ENCODE data around the gene BACH1. TPM values are rescaled to one million over a fixed set of nuclear protein-coding genes. Genes with fewer than 3 reads are reported as not detected.
"Not testable (repeated sequence)": the region's sequence is repeated elsewhere in the genome, so short reads cannot be mapped to it uniquely, and the experiment has no call there.

BACH1 gene
- polyA plus RNA-seq, 3 donors: 42.4 to 54.3 (median 51.5) TPM

DNA sequence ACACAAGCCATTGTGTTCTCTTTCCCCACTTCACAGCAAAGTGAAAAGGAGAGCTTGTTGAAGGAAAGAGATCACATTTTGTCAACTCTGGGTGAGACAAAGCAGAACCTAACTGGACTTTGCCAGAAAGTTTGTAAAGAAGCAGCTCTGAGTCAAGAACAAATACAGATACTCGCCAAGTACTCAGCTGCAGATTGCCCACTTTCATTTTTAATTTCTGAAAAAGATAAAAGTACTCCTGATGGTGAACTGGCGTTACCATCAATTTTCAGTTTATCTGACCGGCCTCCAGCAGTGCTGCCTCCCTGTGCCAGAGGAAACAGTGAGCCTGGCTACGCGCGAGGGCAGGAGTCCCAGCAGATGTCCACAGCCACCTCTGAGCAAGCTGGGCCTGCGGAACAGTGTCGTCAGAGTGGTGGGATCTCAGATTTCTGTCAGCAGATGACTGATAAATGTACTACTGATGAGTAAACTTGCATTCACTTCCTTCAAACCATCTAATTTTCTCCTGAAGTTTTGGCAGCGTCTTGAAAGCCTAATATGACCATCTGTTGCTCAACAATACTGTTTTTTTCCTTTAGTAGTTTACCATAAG, 43.7 kb downstream of the BACH1 start:
- no peak for DNase-seq (ENCODE audit: low read depth in 3 of 3, low spot score in 2 of 3)

DNA sequence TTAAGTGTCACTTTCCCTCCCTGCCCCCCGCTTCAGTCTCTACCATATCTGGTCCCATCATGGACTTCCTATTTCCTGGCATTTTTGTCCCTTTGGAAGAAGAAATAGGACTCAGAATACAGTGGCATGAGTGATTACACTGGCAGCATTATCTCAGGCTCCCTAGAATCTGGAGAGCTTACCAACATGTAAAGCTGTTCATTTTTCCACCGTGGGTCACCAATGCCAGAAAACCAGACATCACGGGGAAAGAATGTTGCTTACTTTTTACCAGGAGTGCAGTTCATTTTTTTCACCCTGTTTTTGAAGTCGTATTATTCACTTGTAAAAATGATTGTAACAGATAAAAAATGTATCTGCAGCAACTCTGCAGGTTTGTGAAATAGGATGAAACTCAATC, 44.8 kb downstream of the BACH1 start:
- no peak for DNase-seq (ENCODE audit: low read depth in 3 of 3, low spot score in 2 of 3)

DNA sequence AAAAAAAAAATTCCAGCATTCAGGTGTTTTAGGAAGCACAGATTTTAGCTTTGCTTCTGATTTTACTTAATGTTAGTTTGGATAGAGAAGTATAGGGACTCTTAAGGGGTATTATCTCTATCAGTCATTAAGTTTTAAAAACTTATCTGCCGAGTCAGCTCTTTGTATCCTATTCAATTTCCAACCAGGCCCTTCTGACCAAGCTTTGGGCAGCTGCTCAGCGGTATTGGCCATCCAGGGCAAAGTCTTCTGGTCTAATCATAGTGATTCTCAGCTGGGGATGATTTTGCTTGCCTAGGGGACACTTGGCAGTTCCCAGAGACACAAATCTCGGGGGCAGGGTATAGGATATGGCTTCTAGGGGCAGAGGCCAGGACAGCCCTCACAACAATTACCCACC, 47.6 kb downstream of the BACH1 start:
- no peak for DNase-seq (ENCODE audit: low read depth in 3 of 3, low spot score in 2 of 3)

DNA sequence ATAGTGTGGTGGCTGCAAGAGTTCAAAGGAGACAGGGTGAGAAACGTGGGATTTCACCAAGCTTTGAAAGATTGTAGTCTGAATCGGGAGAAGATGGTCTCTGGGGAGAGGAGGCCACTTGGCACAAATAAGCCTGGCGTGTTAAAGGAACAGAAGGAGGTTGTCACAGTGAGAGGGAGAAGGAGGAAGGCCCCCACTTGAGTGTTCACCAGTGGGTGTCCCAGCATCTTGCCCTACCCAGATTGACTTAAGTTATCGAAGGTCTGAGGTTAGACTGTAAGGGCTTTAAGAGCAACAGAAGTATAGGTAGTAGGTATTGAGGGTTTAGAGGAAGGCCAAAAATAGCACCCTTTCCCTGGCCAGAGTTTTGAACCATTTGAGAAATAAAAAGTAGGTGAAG, 48.0 kb downstream of the BACH1 start:
- DNase-seq (ENCODE audit: low read depth in 3 of 3, low spot score in 2 of 3): no peak

DNA sequence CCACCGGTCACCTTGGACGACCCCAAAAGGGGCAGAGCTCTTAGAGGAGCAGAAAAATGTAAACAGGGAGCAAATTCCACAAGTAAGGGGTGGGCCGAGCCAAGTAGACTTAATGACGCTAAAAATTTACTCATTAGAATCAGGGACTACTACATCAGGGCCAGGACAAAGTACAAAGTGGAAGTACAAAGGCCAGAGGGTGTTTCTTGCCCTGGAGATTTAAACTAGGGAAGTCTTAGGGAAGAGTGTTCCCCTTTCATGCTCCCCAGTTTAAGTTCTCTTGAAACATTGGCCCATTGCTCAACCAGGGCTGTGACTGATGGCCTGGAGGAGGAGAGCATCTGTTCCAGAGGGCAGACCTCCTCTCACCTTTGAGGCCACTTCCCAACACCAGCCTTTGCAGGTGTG, 48.6 kb downstream of the BACH1 start:
- no peak for DNase-seq (ENCODE audit: low read depth in 3 of 3, low spot score in 2 of 3)

DNA sequence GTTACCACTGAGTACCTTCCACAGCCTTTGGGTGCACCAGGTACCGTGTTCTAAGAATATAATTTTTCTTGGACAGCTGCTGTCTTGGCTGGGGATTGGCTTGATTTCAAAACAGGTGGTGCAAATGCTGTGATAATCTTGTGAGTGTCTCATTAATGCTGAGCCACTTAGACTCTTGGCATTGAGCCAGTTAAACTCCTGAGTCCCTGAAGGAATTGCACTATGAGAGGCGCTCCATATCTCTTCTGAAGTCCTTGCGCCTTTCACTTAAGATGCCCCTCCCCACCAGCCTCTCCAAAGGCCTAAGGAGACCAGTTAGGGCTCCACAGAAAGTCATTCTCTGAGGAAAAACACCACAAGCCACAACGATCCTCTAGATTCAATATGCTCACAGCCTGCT, 51.0 kb downstream of the BACH1 start:
- DNase-seq (ENCODE audit: low read depth in 3 of 3, low spot score in 2 of 3): no peak

DNA sequence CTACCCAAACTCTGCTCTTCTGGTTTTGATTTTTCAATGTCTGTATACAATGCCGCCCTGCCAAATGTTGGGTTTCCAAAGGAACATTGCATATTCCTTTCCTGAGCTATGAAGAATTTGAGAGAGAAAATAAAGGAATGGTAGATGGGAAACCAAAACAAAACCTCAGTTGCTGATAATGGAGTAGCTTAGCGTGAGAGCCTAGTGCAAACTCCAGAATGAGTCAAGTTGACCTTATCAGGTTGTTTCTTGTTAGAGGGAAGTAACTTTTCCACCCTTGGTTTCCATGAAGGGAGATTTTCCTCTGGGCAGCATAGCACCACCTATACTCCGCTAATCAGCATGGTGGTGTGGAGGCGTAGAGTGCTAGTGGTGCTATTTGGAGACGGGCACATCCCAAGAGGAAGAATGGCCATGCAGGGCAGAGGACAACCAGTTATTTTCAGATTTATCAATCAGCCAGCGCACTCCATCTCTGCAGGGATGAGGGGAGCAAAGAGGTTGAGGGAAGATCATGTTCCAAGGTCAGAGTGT, 51.6 kb downstream of the BACH1 start:
- DNase-seq (ENCODE audit: low read depth in 3 of 3, low spot score in 2 of 3): no peak

DNA sequence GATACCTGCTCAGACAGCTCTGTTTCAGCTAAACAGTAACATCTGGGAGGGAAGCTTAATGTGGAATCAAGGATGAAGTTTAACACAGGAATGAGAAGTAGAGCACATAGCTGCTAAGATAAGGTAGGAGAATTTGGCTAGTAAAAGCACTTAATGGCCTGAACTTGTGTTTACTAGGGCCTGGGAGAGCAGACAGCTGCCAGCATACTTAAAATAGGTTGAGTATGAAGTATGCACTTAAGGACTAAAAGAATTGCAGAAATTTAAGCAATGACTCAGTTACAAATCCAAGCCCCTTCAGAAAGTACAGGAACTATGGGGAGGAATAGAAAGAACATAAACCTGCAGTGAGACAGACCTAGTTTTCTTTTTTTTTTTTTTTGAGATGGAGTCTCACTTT, 53.0 kb downstream of the BACH1 start:
- no peak for DNase-seq (ENCODE audit: low read depth in 3 of 3, low spot score in 2 of 3)

DNA sequence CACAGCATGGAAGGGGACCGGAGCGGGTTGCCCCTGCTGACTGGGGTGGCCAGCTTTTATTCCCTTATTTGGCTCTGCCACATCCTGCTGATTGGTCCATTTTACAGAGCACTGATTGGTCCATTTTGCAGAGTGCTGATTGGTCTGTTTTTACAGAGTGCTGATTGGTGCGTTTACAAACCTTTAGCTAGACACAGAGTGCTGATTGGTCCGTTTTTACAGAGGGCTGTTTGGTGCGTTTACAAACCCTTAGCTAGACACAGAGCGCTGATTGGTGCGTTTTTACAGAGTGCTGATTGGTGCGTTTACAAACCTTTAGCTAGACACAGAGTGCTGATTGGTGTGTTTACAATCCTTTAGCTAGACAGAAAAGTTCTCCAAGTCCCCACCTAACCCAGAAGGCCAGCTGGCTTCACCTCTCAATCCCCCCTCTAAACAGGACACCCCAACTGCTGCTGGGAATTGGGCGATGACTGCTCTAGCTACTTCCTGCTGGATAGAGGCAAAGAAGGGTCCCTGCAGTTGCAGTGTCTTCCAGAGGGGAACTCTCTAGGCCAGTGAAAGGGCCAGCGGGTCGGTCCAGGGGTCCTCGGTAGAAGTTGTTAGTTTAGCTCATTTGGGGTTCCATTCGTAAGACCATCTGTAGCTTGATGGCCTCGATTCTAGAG, 56.5 kb downstream of the BACH1 start:
- not testable (repeated sequence) for DNase-seq (ENCODE audit: low read depth in 3 of 3, low spot score in 2 of 3)

DNA sequence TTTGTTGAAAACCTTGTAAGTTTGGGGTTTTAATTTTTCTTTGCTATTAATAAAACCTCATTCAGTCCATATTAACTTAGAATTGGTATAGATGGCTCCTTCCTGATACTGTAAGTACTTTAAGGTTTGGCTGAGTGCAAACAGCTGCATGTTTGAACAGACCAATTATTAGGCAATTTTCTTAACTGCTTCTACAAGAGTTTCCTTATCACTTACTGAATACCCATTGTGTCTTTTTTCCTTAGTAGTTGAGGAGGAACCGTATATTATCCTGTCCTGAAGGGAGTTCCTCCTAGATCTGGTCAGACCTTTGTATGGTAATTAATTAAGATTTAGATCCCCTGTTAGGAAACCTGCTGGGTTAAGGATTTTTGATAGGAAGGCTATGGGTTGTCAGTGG, 57.6 kb downstream of the BACH1 start:
- DNase-seq (ENCODE audit: low read depth in 3 of 3, low spot score in 2 of 3): not testable (repeated sequence)

DNA sequence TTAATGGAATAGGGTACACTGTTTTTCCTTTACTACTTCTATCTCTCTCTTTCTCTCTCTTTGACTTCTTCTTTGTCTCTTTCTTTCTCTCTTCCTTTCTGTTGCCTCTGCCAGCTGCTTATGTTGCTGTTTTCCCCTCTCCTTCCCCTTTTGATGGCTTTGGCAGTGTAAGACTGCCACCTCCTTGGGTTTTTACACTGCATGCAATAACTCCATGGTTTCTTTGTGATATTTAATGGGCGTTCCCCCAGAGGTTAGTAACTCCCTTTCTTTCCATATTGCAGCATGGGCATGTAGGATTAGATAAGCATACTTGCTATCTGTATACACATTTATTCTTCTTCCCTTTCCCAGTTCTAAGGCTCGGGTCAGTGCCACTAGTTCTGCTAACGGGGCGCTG, 58.1 kb downstream of the BACH1 start:
- not testable (repeated sequence) for DNase-seq (ENCODE audit: low read depth in 3 of 3, low spot score in 2 of 3)

DNA sequence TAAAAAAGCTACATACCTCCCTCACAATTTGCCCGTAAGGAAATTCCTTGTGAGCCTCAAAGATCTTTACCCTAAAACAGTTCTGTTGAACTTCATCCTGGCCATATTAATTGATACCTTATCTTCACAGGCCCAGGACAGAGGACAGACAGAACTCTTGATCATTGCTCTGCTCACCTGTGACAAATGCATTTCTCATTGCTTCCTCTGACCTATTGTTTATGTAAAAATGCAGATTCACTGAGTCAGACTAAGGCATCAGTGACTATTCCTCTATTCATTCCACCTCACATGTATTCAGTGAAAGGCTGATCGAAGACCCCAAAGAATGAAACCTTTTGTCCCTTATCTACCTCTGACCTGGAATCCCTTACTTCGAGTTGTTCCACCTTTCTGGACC, 61.0 kb downstream of the BACH1 start:
- no peak for DNase-seq (ENCODE audit: low read depth in 3 of 3, low spot score in 2 of 3)

DNA sequence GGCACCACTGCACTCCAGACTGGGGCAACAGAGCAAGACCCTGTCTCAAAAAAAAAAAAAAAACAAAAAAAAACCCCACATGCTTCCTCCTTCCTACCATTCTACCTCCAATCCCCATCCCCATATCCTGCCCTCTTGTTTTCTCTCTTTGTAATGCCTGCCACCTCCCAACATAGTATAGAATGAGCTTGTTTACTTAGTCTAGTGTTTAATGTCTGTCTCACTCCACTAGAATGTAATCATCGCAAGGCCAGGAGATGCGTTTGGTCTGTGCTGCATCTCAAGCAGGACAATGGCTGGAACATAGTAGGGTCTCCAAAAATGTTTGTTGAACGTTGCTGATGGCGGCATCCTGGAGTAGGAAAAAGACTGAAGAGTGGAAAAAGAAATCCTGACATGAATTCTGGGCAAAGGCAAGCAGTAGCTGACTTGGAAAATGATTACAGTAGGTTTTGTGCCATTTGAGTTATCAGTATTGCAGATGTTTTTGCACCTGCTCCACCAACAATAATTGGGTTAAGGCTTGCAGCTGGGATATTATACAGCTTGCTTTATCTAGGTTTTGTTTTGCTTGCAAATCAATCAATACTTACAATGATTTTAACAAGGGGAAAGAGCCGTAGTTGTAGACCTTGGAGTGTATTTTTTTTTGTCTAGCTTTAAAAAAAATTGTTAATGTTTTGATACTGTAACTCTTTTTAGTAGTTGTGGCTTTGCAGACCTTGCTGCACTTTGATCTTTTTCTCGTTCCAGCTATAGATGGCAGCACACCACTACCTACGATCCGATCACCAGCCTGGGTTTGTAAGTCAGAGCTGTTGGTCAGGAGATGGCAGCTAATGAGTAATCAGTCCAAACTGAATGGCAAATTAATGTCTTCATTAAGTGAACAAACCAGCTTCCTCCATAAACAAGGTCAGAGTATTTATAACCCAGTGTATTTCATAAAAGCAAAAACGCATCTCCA, 62.4 kb downstream of the BACH1 start:
- no peak for DNase-seq (ENCODE audit: low read depth in 3 of 3, low spot score in 2 of 3)

DNA sequence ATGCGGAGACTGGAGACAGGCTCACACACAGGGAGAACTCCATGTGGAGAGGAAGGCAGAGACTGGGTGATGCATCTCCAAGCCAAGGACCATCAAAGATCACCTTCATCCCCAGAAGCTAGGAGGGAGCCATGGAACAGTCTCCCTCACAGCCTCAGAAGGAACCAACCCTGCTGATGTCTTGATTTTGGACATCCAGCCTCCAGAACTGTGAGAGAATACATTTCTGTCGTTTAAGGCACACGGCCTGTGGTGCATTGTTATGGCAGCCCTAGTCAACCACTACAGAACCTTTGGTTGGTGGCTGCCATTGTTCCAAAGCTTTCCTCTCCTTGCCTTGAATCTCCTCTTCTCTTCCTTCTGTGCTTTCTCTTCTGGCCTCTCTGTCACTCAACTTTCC, 64.0 kb downstream of the BACH1 start:
- no peak for DNase-seq (ENCODE audit: low read depth in 3 of 3, low spot score in 2 of 3)

DNA sequence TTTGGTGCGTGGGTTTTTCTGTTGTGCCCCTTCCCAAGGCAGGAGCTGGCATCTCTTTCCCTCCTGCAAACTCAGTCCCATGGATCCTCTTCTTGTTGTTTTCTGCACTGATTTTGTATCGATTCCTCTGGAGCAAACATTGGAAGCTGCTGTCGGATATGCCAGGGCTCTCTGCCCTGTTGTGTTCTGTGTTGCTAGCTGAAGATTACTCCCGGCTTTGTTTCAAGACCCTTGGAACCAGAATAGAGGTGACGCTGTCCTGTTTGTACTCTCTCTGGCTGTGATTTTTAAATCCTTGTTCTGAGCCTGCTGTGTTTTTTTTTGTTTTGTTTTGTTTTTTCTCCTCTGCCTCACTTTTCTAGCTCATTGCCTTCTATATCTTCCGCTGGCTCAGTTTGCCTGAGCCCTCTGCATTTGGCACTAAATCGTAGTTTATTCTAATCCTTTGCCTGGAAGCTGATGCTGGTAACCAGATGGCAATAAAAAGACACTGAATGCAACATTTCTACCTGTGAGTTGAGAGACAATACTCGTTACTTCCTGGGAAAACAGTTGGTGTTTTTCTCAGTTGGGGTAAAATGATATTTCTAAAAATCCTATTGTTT, 67.0 kb downstream of the BACH1 start:
- no peak for DNase-seq (ENCODE audit: low read depth in 3 of 3, low spot score in 2 of 3)

DNA sequence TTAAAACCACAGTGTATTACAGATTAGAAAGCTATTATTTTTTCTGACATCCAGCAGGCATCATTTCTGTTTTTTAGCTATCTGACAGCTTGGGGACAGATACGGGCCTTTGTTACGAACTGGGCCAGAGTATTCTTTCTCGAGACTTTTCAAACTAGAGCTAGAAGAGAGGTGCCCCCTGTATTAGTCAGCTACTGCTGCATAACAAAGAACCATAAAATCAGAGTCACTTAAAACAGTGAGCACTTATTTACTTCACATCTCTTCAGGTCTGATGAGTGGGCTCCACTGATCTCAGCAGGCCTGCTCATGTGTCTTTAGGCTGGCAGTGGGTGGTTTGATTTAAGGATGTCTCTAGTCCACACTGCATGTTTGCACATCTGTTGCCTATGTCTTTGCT, 67.8 kb downstream of the BACH1 start:
- DNase-seq (ENCODE audit: low read depth in 3 of 3, low spot score in 2 of 3): no peak

DNA sequence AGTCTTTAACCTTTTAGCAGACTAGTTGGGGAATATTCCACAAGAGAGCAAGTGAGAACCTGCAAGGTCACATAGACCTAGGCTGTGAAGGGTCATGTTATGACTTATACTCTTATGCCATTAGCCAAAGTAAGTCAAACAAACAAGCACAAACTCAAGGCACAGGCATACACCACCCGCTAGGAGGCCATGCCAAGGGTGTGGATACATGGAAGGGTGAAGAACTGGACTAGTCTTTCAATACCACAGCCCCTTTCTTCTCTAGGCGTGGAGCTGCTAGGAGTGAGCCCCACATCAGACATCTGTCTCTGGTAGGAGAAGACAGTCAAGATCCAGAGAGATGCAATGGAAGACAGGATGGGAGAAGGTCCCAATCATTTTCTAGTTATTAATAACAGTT, 68.6 kb downstream of the BACH1 start:
- no peak for DNase-seq (ENCODE audit: low read depth in 3 of 3, low spot score in 2 of 3)

DNA sequence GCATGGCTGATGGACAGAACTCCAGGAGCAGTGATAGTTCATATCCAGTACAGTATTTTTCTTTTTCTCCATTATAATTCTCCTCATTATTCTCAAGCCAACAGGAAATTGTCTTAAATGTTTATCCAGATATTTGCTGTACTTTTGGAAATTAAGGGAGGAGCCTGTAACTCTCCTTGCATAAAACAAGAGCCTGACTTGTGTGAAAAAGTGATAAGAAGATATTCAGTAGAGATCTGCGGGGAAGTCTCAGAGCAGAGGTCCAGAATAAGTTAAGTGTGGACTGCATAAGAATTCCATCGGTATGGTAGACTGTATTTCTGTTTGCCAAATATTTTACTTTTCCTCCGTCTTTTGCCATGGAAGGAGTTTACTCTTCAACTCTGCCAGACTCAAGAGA, 70.2 kb downstream of the BACH1 start:
- no peak for DNase-seq (ENCODE audit: low read depth in 3 of 3, low spot score in 2 of 3)

DNA sequence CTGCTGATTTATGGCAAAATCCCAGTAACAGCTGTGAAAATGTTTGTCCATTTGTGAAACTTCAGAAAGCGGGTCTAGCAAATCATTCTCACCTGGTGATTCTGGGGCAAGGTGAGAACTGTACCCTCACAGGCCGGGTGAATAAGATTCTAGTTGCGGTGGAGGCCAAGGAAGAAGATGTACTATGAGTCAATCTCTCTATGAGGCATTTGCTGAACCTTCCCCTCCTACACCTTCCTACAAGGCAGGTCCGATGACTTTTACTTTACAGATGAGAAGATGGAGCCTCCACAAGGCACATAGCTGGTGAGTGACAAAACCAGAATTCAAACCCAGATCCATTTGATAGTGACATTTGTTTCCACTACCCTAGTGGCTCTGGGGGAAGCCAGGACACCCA, 72.7 kb downstream of the BACH1 start:
- DNase-seq (ENCODE audit: low read depth in 3 of 3, low spot score in 2 of 3): no peak

DNA sequence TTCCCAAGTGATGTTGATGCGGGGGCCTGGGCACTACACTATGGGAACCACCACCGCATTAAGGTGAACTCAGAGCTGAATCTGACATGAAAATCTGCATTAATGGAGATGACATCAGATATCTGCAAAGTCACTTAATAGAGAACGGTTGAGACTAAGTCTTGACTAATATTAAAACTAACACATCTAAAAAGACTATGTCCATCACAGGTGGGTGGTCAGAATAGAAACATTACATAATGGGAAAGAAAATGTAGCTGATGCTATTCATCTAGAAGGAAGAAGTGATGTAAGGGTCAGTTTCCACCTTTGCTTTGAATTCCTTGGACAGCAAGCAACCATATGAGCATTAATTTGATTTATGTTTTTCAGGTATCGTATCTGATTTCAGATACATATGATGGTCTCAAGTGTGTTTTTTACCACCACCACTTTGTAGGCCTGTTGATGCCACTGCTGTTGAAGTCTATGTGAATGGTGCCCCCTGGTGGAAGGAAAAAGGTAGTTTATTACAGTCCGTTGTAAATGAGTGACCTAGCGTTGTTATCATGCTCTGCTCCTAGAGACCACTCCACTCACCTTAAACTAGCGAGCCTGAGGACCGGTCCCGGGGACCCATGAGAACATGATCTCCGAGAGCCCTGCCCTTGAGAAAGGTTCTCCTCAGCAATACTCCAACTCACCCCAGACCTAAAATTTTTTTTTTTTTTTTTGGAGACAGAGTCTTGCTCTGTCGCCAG, 73.5 kb downstream of the BACH1 start:
- DNase-seq (ENCODE audit: low read depth in 3 of 3, low spot score in 2 of 3): peak; percentile 46 to 57 (median 56)
